Activated CD4-positive, alpha-beta T cell treated with anti-CD3 and anti-CD28 coated beads for 24 hours (primary cell): ENCODE measurements around the gene STOML1.
A peak's percentile ranks its signal among the peaks of the same experiment; 100 is the strongest.
"Not testable (repeated sequence)": the region's sequence is repeated elsewhere in the genome, so short reads cannot be mapped to it uniquely, and the experiment has no call there.

ENCODE experiments used
- DNase-seq, 2 donors: peaks; one replicate each; pipeline ENCODE4 v3.0.0-alpha.2; 2020; ENCODE audit warnings: low read depth in 2 of 2

Gene STOML1

DNA sequence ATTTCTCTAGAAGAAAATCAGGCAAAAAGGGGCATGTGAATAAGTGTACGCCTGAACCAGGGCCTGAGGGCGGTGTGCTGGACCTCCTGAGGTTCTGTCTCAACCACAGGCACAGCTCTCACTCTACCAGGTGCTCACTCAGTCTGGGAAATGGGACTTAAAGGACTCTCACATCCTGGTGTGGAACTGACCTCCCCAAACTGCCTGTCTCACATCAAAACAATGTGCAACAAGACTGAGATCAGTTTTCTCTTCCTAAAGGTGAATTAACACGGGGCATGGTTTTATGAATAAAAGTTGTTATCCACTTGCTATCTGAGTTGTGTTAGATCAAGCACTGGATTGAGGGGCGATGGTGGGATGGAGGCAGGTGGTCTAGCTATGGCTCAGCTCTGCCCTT, 4.8 kb downstream of the STOML1 start:
- no peak for DNase-seq

DNA sequence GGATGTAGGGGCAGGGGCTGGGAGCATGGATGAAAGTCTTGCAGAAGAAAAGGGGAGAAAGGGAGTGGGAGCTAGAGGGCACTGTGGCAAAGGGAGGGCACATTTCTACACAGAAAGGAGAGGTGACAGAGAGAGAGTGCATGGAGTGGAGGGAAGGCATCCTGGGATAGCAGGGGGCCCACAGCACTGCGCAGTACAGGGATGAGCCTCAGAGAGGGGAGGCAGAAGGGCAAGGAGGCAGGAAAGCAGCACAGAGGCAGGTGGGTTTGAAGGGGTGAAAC, 5.4 kb downstream of the STOML1 start:
- DNase-seq = no peak

DNA sequence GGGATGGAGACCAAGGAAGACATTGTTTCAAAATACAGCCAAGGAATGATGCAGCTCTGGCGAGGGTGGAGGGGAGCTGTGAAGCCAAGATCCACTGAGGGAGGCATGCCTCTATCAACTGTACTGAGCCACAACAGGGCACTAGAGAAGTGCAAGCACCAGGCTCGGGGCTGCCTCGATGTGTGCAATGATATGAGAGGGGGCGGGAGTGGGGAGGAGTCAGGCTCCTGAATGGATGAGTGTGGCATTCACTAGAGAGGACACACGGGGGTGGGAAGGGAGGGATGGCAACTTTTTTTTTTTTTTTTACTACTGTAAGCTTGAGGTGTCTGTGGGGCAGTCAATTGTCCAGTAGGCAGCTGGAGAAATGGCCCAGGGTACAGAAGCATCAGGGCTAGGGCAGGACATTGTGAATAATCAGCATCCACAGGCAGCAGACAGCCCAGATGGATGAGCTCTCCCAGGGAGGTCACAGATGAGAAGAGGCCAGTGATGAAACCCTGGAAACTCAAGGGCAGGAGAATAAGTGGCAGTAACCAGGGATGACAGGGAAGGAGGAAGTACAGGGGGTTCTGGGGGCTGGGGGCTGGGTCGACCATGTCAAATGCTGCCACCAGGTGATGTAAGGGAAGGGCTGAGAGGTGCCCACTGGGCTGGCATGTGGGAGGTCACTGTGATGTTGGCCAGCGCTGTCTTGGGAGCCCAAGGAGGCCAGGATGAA, 5.9 kb downstream of the STOML1 start:
- DNase-seq = no peak

DNA sequence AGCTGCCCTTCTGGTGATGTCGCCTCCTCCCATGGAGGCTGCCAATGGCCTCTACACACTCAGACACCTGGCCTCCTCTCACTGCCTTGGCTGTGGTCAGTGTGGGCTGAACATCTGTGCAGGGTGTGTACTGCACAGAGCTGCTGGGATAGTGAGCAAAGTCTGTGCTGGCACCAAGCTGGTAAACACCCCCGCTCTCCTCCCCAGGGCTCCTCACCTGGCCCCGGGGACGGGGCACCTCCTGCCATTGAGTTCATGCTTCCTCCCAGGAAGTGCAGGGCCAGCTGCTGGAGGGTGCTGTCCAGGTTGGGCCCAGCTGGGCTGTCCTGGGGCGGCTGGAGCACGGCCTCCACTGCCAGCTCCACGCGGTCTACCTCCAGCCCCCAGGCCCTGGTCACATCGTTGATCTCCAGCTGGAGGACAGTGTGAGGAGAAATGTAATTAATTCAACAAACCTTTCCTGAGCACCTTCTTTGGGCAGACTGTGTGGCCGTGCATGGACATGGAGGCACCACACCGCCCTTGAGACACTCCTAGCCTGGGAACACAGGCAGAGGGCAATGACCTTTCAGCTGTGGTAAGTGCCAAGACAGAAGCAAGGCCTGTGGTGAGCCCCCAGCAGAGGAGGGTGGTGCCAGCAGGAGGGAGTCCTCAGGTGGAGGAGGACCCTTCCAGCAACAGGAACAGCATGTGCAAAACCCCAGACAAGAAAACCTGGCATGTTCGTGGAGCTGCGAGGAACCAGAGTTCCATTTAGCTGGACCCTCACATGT, 6.8 kb downstream of the STOML1 start:
- DNase-seq = no peak

DNA sequence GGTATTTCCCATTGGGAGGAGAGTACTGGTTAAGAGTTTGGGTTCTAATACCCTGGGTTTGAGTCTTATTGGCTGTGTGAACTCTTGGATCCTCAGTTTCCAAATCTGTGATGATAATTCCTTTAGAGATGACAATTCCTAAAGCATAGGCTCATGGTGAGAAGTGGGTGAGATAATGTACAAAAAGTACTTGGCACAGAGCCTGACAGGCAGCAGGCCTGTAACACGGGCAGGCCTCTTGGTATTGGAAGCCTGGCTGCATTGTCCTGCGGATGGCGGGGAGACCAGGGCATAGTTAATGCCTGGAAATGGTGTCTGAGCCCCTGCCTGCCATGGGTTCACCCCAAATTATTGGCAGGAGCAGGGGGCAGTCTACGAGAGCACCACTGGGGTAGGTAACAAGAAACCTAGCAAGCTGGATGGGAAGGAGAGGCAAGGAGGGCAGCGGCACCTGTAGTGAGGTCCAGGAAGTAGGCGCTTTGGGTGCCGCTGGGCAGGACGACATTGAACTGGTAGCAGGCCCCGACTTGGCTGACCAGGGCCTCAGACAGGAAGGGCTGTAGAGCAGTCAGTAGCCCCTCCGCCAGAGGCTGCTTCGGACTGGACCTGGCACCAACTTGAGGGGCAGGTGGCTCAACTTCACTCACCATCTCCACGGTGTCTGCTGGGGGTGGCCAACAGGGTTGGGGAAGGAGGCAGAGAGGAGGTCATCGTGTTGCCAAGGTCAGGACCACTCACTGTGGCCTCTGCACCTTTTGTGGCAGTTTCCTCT, 7.7 kb downstream of the STOML1 start:
- no peak for DNase-seq

DNA sequence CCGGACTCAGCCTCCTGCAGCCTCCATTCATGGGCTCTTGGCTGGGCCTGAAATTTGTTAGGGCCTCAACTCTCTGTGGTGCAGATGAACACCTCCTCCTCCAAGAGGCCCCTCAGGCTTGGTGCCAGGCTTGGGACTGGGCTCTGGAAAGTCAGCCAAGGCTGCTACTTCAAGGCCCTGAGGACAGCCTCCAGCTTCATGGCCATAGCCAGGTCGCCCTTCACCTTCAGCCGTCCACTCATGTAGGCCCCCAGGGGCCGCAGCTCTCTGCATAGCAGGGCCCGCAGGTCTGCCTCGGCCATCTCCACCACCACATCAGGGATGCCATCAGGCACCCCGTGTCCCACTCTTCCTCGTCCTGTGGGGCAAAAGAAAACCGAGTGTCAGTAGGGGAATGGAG, 8.3 kb downstream of the STOML1 start:
- no peak for DNase-seq

DNA sequence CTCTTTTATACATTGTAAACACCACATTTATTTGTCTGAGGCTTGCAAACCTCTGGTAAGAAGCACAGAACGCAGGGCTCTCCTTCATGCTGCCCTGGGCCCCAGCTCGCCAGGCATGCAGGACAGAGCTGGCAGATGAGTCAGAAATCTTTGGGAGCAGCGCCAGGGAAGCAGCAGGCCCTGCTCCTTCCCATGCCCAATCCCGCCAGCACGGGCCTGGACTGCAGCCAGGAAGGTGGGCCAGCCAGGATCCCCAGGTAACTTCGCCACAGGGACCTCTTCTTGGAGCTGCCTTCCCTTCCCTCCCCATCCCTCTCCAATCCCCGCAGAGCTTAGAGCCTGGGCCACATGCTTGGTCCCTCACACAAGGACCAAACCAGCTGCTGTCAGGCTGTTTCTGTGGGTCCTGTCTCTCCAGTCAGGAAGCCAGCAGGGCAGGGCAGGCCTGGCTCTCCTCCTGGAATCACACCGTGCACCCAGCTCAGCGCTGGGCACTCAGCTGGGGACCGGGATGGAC, 8.8 kb downstream of the STOML1 start:
- DNase-seq = no peak

DNA sequence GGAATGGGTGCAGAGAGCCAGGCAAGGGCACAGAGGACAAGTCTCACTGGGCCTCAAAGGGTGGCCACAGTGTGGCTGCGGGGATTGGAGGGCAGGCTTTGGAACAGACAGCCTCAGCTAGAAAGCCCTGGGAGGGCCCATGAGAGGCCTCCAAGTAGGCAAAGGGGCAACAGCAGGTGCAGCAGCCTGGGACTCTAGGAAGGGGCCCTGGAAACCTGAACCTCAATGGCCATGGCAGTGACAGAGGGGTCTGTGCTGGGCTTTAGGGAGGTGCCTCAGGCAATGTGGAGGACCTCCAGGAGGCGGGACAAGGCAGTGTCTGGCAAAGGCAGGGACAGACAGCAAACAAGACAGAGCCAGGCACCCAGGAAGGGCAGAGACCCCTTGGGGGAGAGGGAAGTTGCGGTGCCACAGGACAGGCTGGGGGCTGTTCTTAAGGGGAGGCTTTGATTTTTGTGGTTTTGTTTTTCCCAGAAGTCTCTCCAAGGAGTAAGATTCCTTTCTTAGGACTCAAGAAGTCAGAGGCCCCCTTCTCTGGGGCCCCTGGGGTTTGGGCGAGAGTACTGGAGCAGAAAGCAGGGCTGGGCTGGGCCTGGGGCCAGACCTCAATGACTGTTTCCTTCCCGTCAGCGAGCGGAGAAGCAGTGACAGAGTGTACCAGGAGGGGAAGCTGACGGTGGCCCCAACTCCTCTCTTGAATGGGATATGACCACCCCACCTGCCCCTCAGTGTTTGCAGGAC, 9.7 kb downstream of the STOML1 start:
- no peak for DNase-seq

DNA sequence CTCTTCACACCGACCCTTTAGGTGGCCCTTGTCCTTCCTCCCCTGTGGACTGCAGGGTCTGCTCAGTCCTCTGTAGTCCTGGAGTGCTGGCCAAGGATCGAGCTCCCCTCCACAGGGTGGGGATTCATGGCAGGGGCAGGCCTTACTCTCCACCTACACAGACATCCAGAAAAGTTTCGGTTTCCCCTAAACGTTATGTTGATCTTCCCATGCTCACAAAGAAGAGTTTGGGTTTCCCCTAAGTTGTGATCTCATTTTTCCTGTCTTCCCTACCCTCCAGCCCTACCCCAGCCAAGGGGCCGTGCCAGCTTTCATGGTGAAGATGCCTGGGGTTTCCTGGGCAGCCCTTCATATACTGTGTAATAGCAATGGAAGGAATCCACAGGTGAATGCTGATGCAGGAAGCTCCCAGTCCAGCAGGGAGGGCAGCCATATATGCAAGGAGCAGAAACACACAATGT, 10.3 kb downstream of the STOML1 start:
- DNase-seq = no peak

DNA sequence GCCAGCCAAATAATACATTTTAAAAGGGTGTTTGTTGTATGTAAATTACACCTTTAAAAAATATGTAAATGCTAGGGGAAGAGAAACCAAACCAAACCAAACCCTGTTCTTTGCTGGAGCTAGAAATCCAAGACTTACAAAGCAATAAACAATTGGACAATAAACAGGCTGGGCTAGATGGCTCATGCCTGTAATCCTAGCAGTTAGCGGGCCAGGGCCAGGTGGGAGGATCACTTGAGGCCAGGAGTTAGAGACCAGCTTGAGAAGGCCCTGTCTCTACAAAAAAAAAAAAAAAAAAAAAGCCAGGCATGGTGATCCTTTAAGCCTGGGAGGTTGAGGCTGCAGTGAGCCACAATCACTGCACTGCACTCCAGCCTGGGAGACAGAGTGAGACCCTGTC, 12.5 kb downstream of the STOML1 start:
- no peak for DNase-seq

DNA sequence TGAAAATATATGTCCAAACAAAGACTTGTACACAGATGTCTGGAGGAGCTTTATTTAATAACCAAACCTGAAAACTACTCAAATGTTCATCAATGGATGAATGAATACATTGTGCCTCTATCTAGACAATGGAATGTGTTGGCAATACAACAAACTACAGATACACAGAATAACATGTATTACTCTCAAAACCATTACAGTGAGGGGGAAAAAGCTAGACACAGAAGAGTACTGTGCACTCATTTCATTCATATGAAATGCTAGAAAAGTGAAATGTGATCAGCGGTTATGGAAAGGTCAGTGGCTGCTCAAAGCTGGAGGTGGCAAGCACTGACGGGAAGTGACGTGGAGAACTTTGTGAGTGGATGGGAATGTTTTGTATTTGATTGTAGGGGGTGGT, 13.2 kb downstream of the STOML1 start:
- no peak for DNase-seq

DNA sequence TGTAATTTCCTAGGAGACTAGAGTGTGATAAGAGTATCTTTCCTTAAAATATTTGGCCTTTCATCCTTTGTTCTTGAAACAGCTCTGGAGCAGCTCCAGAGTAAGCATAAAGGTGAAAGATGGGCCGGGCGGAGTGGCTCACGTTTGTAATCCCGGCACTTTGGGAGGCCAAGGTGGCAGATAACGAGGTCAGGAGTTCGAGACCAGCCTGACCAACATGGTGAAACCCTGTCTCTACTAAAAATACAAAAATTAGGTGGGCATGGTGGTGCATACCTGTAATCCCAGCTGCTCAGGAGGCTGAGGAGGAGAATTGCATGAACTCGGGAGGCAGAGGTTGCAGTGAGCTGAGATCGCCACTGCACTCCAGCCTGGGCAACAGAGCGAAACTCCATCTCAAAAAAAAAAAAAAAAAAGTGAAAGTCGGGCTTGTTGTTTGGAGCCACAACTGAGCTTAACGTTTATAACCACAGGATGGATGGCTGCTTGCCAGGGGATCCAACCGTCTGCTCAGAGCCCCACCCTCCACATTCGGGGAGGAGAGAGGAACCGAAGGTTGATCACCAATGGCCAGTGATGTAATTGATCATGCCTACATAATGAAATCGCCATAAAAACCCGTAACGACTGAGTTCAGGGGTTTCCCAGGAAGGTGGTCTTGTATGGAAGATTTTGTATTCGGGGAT, 16.5 kb downstream of the STOML1 start:
- DNase-seq = not testable (repeated sequence)

DNA sequence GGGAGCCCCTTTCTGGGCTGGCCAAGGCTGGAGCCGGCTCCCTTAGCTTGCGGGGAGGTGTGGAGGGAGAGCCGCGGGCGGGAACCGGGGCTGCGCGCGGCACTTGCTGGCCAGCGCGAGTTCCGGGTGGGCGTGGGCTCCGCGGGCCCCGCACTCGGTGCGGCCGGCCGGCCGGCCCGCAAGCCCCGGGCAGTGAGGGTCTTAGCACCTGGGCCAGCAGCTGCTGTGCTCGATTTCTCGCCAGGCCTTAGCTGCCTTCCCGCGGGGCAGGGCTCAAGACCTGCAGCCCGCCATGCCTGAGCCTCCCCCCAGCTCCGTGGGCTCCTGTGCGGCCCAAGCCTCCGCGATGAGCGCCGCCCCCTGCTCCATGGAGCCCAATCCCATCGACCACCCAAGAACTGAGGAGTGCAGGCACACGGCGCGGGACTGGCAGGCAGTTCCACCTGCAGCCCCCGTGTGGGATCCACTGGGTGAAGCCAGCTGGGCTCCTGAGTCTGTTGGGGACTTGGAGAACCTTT, 18.4 kb downstream of the STOML1 start:
- DNase-seq = not testable (repeated sequence)

DNA sequence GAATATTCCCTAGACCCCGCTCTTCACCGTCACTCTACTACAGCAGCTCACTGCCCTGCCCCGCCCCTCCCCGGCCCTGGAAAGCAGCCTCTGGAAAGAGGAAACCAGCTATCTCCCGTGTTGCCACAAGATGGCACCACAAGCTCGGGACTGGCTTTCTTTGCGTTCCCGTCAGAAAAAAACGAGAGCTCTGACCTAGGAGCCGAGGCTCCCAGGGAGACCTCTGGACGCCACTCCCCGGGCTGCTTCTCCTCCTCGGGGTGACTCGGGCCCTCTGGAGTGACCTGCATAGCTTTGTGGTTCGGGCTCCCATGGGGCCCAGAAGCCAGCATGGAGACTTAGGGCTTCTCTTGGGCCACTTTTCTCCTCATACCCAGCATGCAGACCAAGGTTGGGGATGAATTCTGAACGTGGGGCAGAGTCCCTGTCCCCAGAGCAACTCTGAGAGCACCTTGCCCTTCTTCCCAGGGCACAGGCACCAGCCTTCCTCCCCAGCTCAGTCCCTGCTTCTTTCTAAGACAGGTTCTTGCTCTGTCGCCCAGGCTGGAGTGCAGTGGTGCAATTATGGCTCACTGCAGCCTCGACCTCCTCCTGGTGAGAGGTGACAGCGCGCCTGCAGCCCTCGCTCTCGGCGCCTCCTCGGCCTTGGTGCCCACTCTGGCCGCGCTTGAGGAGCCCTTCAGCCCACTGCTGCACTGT, 19.0 kb downstream of the STOML1 start:
- peak; percentile 74 to 79 for DNase-seq

DNA sequence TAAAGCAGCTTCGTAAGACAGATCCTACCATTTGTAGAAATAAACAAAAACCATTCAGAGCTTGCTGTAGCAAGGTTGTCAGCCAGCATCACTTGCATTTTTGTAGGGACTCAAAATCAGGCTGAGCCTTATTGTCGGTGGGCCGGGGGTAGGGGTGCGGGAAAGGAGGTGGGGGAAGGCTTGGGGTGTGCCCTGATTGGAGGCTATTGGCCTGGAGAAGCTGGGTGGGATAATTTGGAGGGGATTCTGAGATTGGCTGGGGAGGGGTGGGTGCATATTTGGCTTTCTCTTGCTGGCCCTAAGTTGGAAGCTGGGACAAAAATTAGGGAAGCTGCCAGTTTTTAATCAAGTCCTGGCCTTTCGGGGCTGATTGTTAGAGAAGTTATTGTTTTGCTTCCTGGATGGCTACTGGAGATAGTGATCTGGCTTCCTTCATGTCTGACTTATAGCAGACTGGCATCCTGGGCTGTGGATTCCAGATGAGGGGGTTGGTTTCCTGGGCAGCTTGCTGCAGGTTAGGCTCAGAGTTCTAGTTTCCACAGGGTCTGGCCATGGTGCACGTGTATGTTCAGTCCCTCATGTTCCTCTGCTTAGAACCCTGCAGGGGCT, 22.8 kb downstream of the STOML1 start:
- DNase-seq = no peak

DNA sequence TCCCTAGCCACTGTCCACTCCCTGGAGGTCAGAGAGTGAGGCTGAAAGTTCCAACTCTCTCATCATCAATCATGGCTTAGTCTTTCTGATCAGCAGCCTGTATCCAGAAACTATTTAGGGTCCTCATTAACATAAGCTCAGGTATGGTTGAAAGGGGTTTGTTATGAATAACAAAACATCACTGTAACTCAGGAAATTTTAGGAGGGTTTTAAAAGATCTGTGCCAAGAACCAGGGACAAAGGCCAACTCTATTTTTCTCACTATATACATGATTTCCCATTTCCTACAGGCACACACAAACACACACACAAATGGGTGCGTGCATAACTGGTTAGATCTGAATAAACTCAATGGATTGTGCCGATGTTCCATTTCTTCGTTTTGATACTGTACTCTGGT, 23.6 kb downstream of the STOML1 start:
- DNase-seq = no peak

DNA sequence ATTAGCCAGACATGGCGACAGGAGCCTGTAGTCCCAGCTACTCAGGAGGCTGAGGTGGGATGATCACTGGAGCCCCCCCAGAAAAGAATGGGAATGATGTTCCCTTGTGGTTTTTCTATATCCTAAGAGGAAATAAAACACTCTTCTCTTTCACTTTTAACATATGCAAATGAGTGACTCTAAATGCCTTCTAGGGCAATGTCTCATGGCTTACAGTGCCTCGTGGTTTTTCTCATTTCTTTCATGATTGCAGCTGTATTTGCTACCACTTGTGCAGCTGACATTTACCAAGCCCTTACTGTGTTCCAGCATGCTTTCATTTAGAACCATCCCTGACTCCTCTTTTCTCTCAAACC, 26.4 kb downstream of the STOML1 start:
- DNase-seq = no peak

DNA sequence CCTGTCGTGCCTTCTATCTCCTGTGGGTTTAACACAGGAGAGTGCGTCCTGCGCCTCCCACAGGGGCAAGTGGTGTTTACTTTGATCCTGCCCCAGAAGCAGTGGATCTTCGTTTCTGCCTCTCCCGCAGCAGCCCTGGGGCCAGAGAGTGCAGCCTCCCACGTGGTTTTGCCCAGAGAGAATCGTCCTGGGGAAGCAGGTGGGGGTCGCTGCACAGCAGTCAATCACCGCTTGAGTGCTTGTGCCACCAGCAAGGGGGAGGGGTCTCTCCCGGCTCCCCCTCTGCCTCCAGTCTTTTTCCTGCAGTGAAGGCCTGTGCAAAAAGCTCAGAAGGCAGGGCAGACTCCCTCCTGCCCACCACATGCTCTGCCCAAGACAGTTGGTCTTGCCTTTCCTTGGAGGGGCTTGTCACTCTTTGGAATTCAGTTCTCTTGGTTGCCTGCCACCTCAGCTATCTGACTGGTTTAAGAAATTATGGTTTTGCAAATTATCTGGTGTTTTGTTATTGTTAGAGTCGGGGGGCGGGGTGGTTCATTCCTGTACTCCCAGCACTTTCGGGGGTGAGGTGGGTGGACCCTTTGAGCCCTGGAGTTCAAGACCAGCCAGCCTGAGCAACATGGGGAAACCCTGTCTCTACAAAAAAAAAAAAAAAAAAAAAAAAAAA, 26.9 kb downstream of the STOML1 start:
- DNase-seq = peak; percentile 51 to 52

DNA sequence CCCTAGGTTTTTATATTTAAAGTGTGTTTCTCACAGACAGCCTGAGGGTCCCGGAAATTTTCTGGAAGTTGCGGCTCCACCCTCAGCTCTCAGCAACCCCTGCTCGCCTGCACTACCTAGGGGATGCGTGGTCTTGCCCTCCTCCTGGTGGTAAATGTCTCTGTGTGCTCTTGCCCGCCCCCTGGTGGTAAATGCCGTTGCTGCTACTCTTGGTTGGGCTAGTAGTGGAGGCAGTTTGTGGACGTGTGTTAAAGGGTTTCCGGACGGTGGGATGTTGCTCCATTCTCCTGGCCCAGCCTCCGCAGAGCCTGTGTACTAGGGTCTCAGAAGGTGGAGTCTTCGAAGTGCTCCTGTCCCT, 27.4 kb downstream of the STOML1 start:
- DNase-seq = peak; percentile 80 to 82

DNA sequence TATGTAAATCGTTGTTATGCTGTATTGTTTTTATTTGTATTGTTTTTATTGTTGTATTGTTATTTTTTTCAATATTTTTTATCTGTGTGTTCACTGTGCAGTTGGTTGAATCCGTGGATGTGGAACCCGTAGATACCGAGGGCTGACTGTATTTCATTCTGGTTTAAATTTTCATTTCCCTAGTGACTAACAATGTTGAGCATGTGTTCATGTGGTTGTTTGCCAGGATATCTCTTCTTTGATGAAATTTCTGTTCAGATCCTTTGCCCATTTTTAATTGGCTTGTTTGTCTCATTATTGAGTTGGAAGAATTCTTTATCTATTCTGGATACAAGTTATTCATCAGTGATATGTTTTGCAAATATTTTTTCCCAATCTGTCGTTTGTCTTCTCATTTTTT, 29.7 kb downstream of the STOML1 start:
- no peak for DNase-seq
